Measurements from ENCODE around the gene PSME3IP1. TPM values are rescaled to one million over a fixed set of nuclear protein-coding genes. Genes with fewer than 3 reads are reported as not detected.

Gene PSME3IP1
- total and polyA plus RNA-seq, 2 of the 8 experiments (the other 6 are each of a cell fraction or from before 2014, with no cell fraction given) = 95.1 to 98.3 TPM

- Histone ChIP-seq H3K4me2 (ENCODE audit: insufficient read depth in 1 of 2, low read depth in 2 of 2, low read length in 2 of 2) (no peak overlapping the region), H4K8ac (ENCODE audit: extremely low read depth, insufficient read depth, low read length) (no peak overlapping the region), H3K14ac (ENCODE audit: insufficient read length) (no peak overlapping the region), H2AK5ac (ENCODE audit: low read depth, low read length) (no peak overlapping the region), H4K91ac (replicated peaks; ENCODE audit: insufficient read length, low read length) (no peak overlapping the region), H2BK15ac (ENCODE audit: low read length) (no peak overlapping the region), H3K9me3 (ENCODE audit: insufficient read depth in 2 of 2, low read depth in 1 of 2, low read length in 1 of 2) (no peaks in the 10 kb centered on the region), H2BK20ac (ENCODE audit: low read length) (no peak overlapping the region), H4K20me1 (replicated peaks in 1 of 2; ENCODE audit: control insufficient read depth in 1 of 2, insufficient read depth in 2 of 2, low read length in 2 of 2) (no peaks in the 10 kb centered on the region), H3K18ac (ENCODE audit: extremely low read depth, low read length) (no peak overlapping the region), H2BK5ac (ENCODE audit: low read depth, low read length) (no peak overlapping the region), H2BK120ac (replicated peaks; ENCODE audit: low read depth, low read length) (no peak overlapping the region), H3K36me3 (ENCODE audit: control insufficient read depth in 2 of 4, insufficient read depth in 4 of 4, low read length in 3 of 4) (peaks cover 14 to 43% (median 31%) of the 10 kb centered on the region in 4 experiments; a peak in 7 of 8 replicates), H4K5ac (ENCODE audit: insufficient read length, low read depth, low read length) (no peak overlapping the region), H3K27ac (ENCODE audit: low read depth, low read length) (no peak overlapping the region), H3K27me3 (replicated peaks in 1 of 4; ENCODE audit: control insufficient read depth in 3 of 4, extremely low read depth in 1 of 4, insufficient read depth in 3 of 4, low read length in 3 of 4) (no peaks in the 10 kb centered on the region), H3K4me1 (replicated peaks in 1 of 4; ENCODE audit: control insufficient read depth in 3 of 4, insufficient read depth in 4 of 4, low read length in 3 of 4) (no peaks in the 10 kb centered on the region), H3K4ac (replicated peaks; ENCODE audit: insufficient read length, low read depth, low read length) (no peak overlapping the region), H2AFZ (ENCODE audit: low read length) (no peak overlapping the region), H3K23me2 (ENCODE audit: low read depth, low read length) (peaks cover 2% of the 10 kb centered on the region), H2BK12ac (ENCODE audit: low read depth, low read length) (no peak overlapping the region), H3K23ac (ENCODE audit: insufficient read length) (no peak overlapping the region), H3K9ac (replicated peaks in 1 of 4; ENCODE audit: extremely low read depth in 1 of 4, low read depth in 3 of 4, low read length in 3 of 4) (no peak overlapping the region), H3K79me2 (ENCODE audit: control insufficient read depth in 1 of 2, insufficient read depth in 2 of 2, low read length in 2 of 2) (no peaks in the 10 kb centered on the region), H3K79me1 (ENCODE audit: low read depth, low read length) (no peaks in the 10 kb centered on the region), H3K4me3 (ENCODE audit: extremely low read depth in 1 of 4, insufficient read depth in 2 of 4, low read depth in 3 of 4, low read length in 4 of 4) (no peak overlapping the region), H3K56ac (replicated peaks; ENCODE audit: insufficient read length, low read depth, low read length) (no peak overlapping the region)
- CTCF ChIA-PET (ENCODE audit: partially characterized antibody) = interaction anchor here (0.8 kb wide), 1 partner anchor 15 kb away, joined by 5 read pairs; no protein-coding TSS in a partner anchor
- WGBS, 2 experiments (ENCODE audit: extremely low coverage in 1 of 2, insufficient coverage in 1 of 2, insufficient read length in 1 of 2, insufficient replicate concordance in 2 of 2, low coverage in 1 of 2, low lambda C conversion rate in 2 of 2, missing lambda C conversion rate in 1 of 2) = 86% methylated on average over 1 of the region's 1 CpG; no CpG with 5 or more reads in 1 of the 2 experiments
- no peak for FAIRE-seq
- DNase-seq (ENCODE audit: low read depth in 1 of 2, low spot score in 2 of 2) = no peak
- POLR2A ChIA-PET (ENCODE audit: partially characterized antibody) = no interaction called here
- TF ChIP-seq HDAC6 (IDR thresholded peaks at IDR 0.05; ENCODE audit: low read depth, low read length) = no peak
- TF ChIP-seq TCF12 (IDR thresholded peaks at IDR 0.05; ENCODE audit: low read depth, low read length) = no peak
- TF ChIP-seq, protein P1, sequence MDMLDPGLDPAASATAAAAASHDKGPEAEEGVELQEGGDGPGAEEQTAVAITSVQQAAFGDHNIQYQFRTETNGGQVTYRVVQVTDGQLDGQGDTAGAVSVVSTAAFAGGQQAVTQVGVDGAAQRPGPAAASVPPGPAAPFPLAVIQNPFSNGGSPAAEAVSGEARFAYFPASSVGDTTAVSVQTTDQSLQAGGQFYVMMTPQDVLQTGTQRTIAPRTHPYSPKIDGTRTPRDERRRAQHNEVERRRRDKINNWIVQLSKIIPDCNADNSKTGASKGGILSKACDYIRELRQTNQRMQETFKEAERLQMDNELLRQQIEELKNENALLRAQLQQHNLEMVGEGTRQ (IDR thresholded peaks at IDR 0.05; ENCODE audit: low read length) = no peak
- TF ChIP-seq, protein P2, sequence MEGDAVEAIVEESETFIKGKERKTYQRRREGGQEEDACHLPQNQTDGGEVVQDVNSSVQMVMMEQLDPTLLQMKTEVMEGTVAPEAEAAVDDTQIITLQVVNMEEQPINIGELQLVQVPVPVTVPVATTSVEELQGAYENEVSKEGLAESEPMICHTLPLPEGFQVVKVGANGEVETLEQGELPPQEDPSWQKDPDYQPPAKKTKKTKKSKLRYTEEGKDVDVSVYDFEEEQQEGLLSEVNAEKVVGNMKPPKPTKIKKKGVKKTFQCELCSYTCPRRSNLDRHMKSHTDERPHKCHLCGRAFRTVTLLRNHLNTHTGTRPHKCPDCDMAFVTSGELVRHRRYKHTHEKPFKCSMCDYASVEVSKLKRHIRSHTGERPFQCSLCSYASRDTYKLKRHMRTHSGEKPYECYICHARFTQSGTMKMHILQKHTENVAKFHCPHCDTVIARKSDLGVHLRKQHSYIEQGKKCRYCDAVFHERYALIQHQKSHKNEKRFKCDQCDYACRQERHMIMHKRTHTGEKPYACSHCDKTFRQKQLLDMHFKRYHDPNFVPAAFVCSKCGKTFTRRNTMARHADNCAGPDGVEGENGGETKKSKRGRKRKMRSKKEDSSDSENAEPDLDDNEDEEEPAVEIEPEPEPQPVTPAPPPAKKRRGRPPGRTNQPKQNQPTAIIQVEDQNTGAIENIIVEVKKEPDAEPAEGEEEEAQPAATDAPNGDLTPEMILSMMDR (IDR thresholded peaks at IDR 0.05; ENCODE audit: control extremely low read depth in 1 of 3, insufficient read depth in 1 of 3, low read depth in 1 of 3, low read length in 3 of 3) = no peak
- no peak for TF ChIP-seq EGR1 (IDR thresholded peaks at IDR 0.05; ENCODE audit: borderline replicate concordance, low read depth, low read length)
- TF ChIP-seq ASH2L (IDR thresholded peaks at IDR 0.05; ENCODE audit: low read length) = no peak
- no peak for TF ChIP-seq KDM5A (IDR thresholded peaks at IDR 0.05; ENCODE audit: low read length)
- TF ChIP-seq SP4 (IDR thresholded peaks at IDR 0.05; ENCODE audit: low read length) = no peak
- TF ChIP-seq JUND (IDR thresholded peaks at IDR 0.05; ENCODE audit: low read length) = no peak
- no peak for TF ChIP-seq GABPA (IDR thresholded peaks at IDR 0.05; ENCODE audit: borderline replicate concordance, insufficient read depth, low read length)
- TF ChIP-seq E2F6 (IDR thresholded peaks at IDR 0.05) = no peak
Measured at GRCh38 chr16:57229079-57229478, 43.2 kb upstream of the PSME3IP1 start.
